ENCODE data around the gene OCEL1.

OCEL1 gene

GRCh38 chr19:17210296-17210695 is 15.7 kb upstream of the OCEL1 start:
- no peak for DNase-seq

GRCh38 chr19:17211547-17212446 is 14.2 kb upstream of the OCEL1 start:
- no peak for DNase-seq

GRCh38 chr19:17213334-17213733 is 12.7 kb upstream of the OCEL1 start:
- DNase-seq: no peak

- no peak for DNase-seq
Measured at GRCh38 chr19:17214508-17215126, 11.4 kb upstream of the OCEL1 start.

GRCh38 chr19:17215127-17215971 is 10.7 kb upstream of the OCEL1 start, which contains the start of gene USE1:
USE1 (plus strand) TSS chr19:17215357; CDS start chr19:17215406, 49 bp downstream.
- DNase-seq: peak; percentile 83 to 89

- DNase-seq: no peak
Measured at GRCh38 chr19:17216058-17216670, 9.9 kb upstream of the OCEL1 start.

GRCh38 chr19:17219286-17219685 is 6.7 kb upstream of the OCEL1 start:
- no peak for DNase-seq

GRCh38 chr19:17220207-17220758 is 5.7 kb upstream of the OCEL1 start:
- no peak for DNase-seq

- DNase-seq: no peak
Measured at GRCh38 chr19:17225053-17225452, 973 bp upstream of the OCEL1 start.

GRCh38 chr19:17227798-17228367 is 1.9 kb downstream of the OCEL1 start:
- DNase-seq: no peak

- DNase-seq: no peak
Measured at GRCh38 chr19:17229890-17230289, 3.9 kb downstream of the OCEL1 start.

GRCh38 chr19:17232258-17232657 is 6.2 kb downstream of the OCEL1 start:
- DNase-seq: no peak

GRCh38 chr19:17234911-17235299 is 8.9 kb downstream of the OCEL1 start:
- DNase-seq: peak; percentile 31 to 35

- peak; percentile 52 to 57 for DNase-seq
Measured at GRCh38 chr19:17235300-17235970, 9.4 kb downstream of the OCEL1 start.

GRCh38 chr19:17235971-17236777 is 10.1 kb downstream of the OCEL1 start:
- no peak for DNase-seq

GRCh38 chr19:17236811-17237543 is 11.0 kb downstream of the OCEL1 start:
- no peak for DNase-seq

- DNase-seq: no peak
Measured at GRCh38 chr19:17237747-17238706, 12.0 kb downstream of the OCEL1 start.

GRCh38 chr19:17240062-17240752 is 14.2 kb downstream of the OCEL1 start:
- no peak for DNase-seq
